WTC11 (cell line): ENCODE measurements around the gene PDE6D. TPM values are rescaled to one million over a fixed set of nuclear protein-coding genes. Genes with fewer than 3 reads are reported as not detected.

Experiments
- ATAC-seq: fragments of 200-7000 bp; cut with Tn5 transposase; 2 replicates; pipeline ENCODE4 v1.10.0; 2021; ENCODE audit warnings: mild to moderate bottlenecking, moderate library complexity
- CTCF ChIA-PET: fragments of 300-600 bp; sonication (Branson Sonifier 250); formaldehyde crosslinking; loops from one replicate; lab custom pipeline; 2021; ENCODE audit warnings: antibody characterized with exemption; lab: Charles Lee
- POLR2A ChIA-PET: fragments of 350-600 bp; sonication (Branson Sonifier 250); formaldehyde crosslinking; loops from one replicate; lab custom pipeline; 2021; ENCODE audit warnings: antibody characterized with exemption; lab: Charles Lee
- DNase-seq: peaks from one replicate; pipeline ENCODE4 v3.0.0; 2021; ENCODE audit warnings: low spot score
- H3K27ac Mint-ChIP-seq: 2 replicates; pipeline ENCODE4 v1.8.0; 2021; ENCODE audit warnings: mixed read lengths
- H3K27me3 Mint-ChIP-seq: 2 replicates; pipeline ENCODE4 v1.8.0; 2021; ENCODE audit warnings: low read depth, mild to moderate bottlenecking, moderate library complexity, mixed read lengths
- H3K36me3 Mint-ChIP-seq: 2 replicates; pipeline ENCODE4 v1.8.0; 2021; ENCODE audit warnings: mixed read lengths
- H3K4me1 Mint-ChIP-seq: 2 replicates; pipeline ENCODE4 v1.8.0; 2022; ENCODE audit warnings: mixed read lengths
- H3K4me3 Mint-ChIP-seq: 2 replicates; pipeline ENCODE4 v1.8.0; 2021; ENCODE audit warnings: mild to moderate bottlenecking, moderate library complexity, mixed read lengths
- H3K9me3 Mint-ChIP-seq: 2 replicates; pipeline ENCODE4 v1.8.0; 2021; ENCODE audit warnings: mixed read lengths
- AR ChIP-seq: fragments of 250-450 bp; sonication (Bioruptor Pico); IDR thresholded peaks from 2 replicates; pipeline ENCODE4 v1.9.0; 2021; ENCODE audit warnings: mild to moderate bottlenecking
- ARID4B ChIP-seq: sonication (generic); formaldehyde crosslinking; IDR thresholded peaks from 2 replicates; pipeline ENCODE4 v1.8.0; 2023; ENCODE audit warnings: missing genetic modification reagents, mild to moderate bottlenecking, borderline replicate concordance
- ATF1 ChIP-seq: sonication (generic); formaldehyde crosslinking; IDR thresholded peaks from 2 replicates; pipeline ENCODE4 v1.8.1; 2023; ENCODE audit warnings: mild to moderate bottlenecking, moderate library complexity, missing genetic modification reagents
- CREM ChIP-seq: sonication (generic); formaldehyde crosslinking; IDR thresholded peaks from 2 replicates; pipeline ENCODE4 v1.8.1; 2022; ENCODE audit warnings: mild to moderate bottlenecking, missing genetic modification reagents, moderate library complexity
- EMX1 ChIP-seq: fragments of 250-450 bp; sonication (Bioruptor Pico); IDR thresholded peaks from 2 replicates; pipeline ENCODE4 v1.8.0; 2021; ENCODE audit warnings: mild to moderate bottlenecking
- FOXP1 ChIP-seq: sonication (generic); formaldehyde crosslinking; IDR thresholded peaks from 2 replicates; pipeline ENCODE4 v1.8.0; 2022; ENCODE audit warnings: missing genetic modification reagents, mild to moderate bottlenecking, moderate library complexity, borderline replicate concordance
- IRF2 ChIP-seq: sonication (generic); formaldehyde crosslinking; IDR thresholded peaks from 2 replicates; pipeline ENCODE4 v1.8.0; 2022; ENCODE audit warnings: low read depth, missing genetic modification reagents, borderline replicate concordance
- MYBL2 ChIP-seq: sonication (generic); formaldehyde crosslinking; IDR thresholded peaks from 2 replicates; pipeline ENCODE4 v1.8.1; 2023; ENCODE audit warnings: mild to moderate bottlenecking, moderate library complexity, missing genetic modification reagents
- NR1H2 ChIP-seq: sonication (generic); formaldehyde crosslinking; IDR thresholded peaks from 2 replicates; pipeline ENCODE4 v1.9.0; 2021; ENCODE audit warnings: mild to moderate bottlenecking, moderate library complexity, missing genetic modification reagents
- OVOL2 ChIP-seq: fragments of 250-450 bp; sonication (Bioruptor Pico); IDR thresholded peaks from 2 replicates; pipeline ENCODE4 v1.9.0; 2021; ENCODE audit warnings: mild to moderate bottlenecking, borderline replicate concordance
- PRDM15 ChIP-seq: sonication (generic); formaldehyde crosslinking; IDR thresholded peaks from 2 replicates; pipeline ENCODE4 v1.8.0; 2022; ENCODE audit warnings: missing genetic modification reagents
- SMAD4 ChIP-seq: sonication (generic); formaldehyde crosslinking; IDR thresholded peaks from 2 replicates; pipeline ENCODE4 v1.8.0; 2022; ENCODE audit warnings: mild to moderate bottlenecking, missing genetic modification reagents
- SP1 ChIP-seq: sonication (generic); formaldehyde crosslinking; conservative IDR thresholded peaks from 2 replicates; pipeline ENCODE4 v1.8.1; 2022; ENCODE audit warnings: missing genetic modification reagents
- TP53 ChIP-seq: sonication (generic); formaldehyde crosslinking; IDR thresholded peaks from 2 replicates; pipeline ENCODE4 v1.8.1; 2023; ENCODE audit warnings: mild to moderate bottlenecking, missing genetic modification reagents
- ZNF138 ChIP-seq: sonication (generic); formaldehyde crosslinking; conservative IDR thresholded peaks from 2 replicates; pipeline ENCODE4 v1.8.1; 2022; ENCODE audit warnings: mild to moderate bottlenecking, moderate library complexity, missing genetic modification reagents
- ZNF219 ChIP-seq: sonication (generic); formaldehyde crosslinking; IDR thresholded peaks from 2 replicates; pipeline ENCODE4 v1.8.0; 2023; ENCODE audit warnings: missing genetic modification reagents, mild to moderate bottlenecking, borderline replicate concordance
- ZNF232 ChIP-seq: sonication (generic); formaldehyde crosslinking; IDR thresholded peaks from 2 replicates; pipeline ENCODE4 v1.8.0; 2022; ENCODE audit warnings: mild to moderate bottlenecking, missing genetic modification reagents
- ZNF281 ChIP-seq: sonication (generic); formaldehyde crosslinking; IDR thresholded peaks from 2 replicates; pipeline ENCODE4 v1.8.0; 2023; ENCODE audit warnings: mild to moderate bottlenecking, missing genetic modification reagents
- ZNF416 ChIP-seq: fragments of 250-450 bp; sonication (Bioruptor Pico); IDR thresholded peaks from 2 replicates; pipeline ENCODE4 v1.9.0; 2021; ENCODE audit warnings: mild to moderate bottlenecking, inconsistent platforms
- total RNA-seq: library from RNA; stranded (reverse); gene quantifications from 3 replicates; pipeline ENCODE4 v1.2.3, GENCODE V29; 2021
- TF ChIP-seq, protein P1 (sequence below): sonication (generic); formaldehyde crosslinking; IDR thresholded peaks from 2 replicates; pipeline ENCODE4 v1.8.0; 2022; ENCODE audit warnings: mild to moderate bottlenecking, missing genetic modification reagents

The PDE6D gene
- total RNA-seq, 1 experiment from 2014 or later = 30.2 TPM

GRCh38 chr2:231745303-231746038 is 35.6 kb downstream of the PDE6D start (continued):
- TF ChIP-seq AR (CRISPR knock-in tag) (no peak), ZNF219 (CRISPR knock-in tag) (no peak), ZNF138 (CRISPR knock-in tag) (no peak), ARID4B (CRISPR knock-in tag) (no peak), IRF2 (CRISPR knock-in tag) (no peak), ZNF232 (CRISPR knock-in tag) (no peak), ATF1 (no peak), OVOL2 (CRISPR knock-in tag) (no peak), ZNF281 (CRISPR knock-in tag) (no peak)

DNA sequence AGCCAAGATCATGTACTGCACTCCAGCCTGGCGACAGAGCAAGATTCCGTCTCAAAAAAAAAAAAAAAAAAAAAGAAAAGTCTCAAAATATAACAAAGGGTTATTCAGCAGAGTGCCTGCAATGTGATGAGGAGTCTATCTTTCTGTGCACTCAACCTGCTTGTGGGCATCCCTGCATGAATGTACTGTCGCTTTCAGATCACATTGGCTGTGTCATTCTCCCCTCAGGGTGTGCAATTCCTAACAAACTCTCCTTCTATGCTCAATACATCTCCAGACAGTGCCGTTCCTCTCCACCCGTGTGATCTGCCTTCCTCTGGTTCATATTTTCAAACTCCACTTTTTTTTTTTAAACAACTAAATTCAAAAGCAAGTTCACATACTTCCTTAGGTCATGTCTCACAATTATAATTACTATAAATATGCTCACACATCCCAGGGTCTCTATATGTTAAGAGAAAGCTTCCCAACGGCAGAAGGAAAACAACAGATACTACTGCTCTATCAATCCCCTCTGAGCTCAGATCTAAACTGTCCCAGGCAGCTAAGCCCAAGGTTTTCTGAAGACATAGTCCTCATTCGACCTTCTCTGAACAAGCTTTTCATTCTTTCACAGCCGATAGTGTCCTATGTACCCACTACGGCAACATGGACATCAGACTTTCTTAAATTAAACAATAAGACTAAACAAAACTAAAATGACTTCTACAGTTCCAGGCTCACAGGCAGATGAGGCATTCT is 37.5 kb downstream of the PDE6D start:
- Mint-ChIP-seq H3K4me3 (no peak overlapping the region), H3K36me3 (peaks cover 4% of the 10 kb centered on the region), H3K9me3 (no peaks in the 10 kb centered on the region), H3K4me1 (peaks cover 16% of the 10 kb centered on the region), H3K27me3 (no peaks in the 10 kb centered on the region), H3K27ac (no peak overlapping the region)
- DNase-seq = no peak
- no peak for ATAC-seq
- CTCF ChIA-PET = interaction anchor here (0.7 to 1.4 kb wide), 6 partner anchors 8 to 902 kb away, joined by 3 to 4 read pairs (median 4); no protein-coding TSS in a partner anchor
- POLR2A ChIA-PET = interaction anchor here (0.7 kb wide), 2 partner anchors 220 to 295 kb away, joined by 3 to 4 read pairs; no protein-coding TSS in a partner anchor
- TF ChIP-seq PRDM15 (CRISPR knock-in tag) (no peak), MYBL2 (CRISPR knock-in tag) (no peak), EMX1 (CRISPR knock-in tag) (no peak), FOXP1 (CRISPR knock-in tag) (no peak), CREM (no peak), NR1H2 (CRISPR knock-in tag) (no peak), SP1 (CRISPR knock-in tag) (no peak), ZNF138 (CRISPR knock-in tag) (no peak), ZNF219 (CRISPR knock-in tag) (no peak), TP53 (CRISPR knock-in tag) (no peak), SMAD4 (no peak), ZNF416 (no peak)
- TF ChIP-seq, protein P1, sequence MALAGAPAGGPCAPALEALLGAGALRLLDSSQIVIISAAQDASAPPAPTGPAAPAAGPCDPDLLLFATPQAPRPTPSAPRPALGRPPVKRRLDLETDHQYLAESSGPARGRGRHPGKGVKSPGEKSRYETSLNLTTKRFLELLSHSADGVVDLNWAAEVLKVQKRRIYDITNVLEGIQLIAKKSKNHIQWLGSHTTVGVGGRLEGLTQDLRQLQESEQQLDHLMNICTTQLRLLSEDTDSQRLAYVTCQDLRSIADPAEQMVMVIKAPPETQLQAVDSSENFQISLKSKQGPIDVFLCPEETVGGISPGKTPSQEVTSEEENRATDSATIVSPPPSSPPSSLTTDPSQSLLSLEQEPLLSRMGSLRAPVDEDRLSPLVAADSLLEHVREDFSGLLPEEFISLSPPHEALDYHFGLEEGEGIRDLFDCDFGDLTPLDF = no peak
